ENCODE data around the gene MAGEL2.

MAGEL2 gene

GRCh38 chr15:23670970-23671369 lies 23.3 kb upstream of the MAGEL2 start:
- no peak overlapping the region for H2AFZ ChIP-seq (ENCODE audit: low read depth, low read length)
- no peak overlapping the region for H3K14ac ChIP-seq (ENCODE audit: low read length in 2 of 2)
- no peaks in the 10 kb centered on the region for H3K79me1 ChIP-seq (replicated peaks; ENCODE audit: low read length, poor library complexity, severe bottlenecking)
- no peaks in the 10 kb centered on the region for H3K27me3 ChIP-seq (ENCODE audit: control insufficient read depth in 1 of 2, insufficient read depth in 1 of 2, low read length in 2 of 2)
- no peak for DNase-seq
- H3K23ac ChIP-seq (ENCODE audit: low read length in 2 of 2), result no peak overlapping the region
- no peak overlapping the region for H3K18ac ChIP-seq (ENCODE audit: low read depth in 1 of 2, low read length in 2 of 2)
- no peaks in the 10 kb centered on the region for H3K36me3 ChIP-seq (ENCODE audit: control insufficient read depth in 1 of 2, insufficient read depth in 2 of 2, low read depth in 1 of 2, low read length in 2 of 2)
- 89% methylated on average over 1 of the region's 1 CpG for WGBS
- H3K9me3 ChIP-seq (ENCODE audit: control insufficient read depth, low read length), result no peaks in the 10 kb centered on the region
- H3K4me1 ChIP-seq (ENCODE audit: control insufficient read depth, insufficient read depth, low read depth, low read length), result no peaks in the 10 kb centered on the region
- H3K27ac ChIP-seq (ENCODE audit: low read length, poor library complexity, severe bottlenecking), result no peak overlapping the region
- H2BK5ac ChIP-seq (ENCODE audit: low read depth, low read length, poor library complexity, severe bottlenecking), result no peak overlapping the region
- H2BK120ac ChIP-seq (ENCODE audit: low read depth, low read length), result no peak overlapping the region
- no peak overlapping the region for H3K9ac ChIP-seq (ENCODE audit: low read length)
- no peak overlapping the region for H2BK12ac ChIP-seq (ENCODE audit: low read length in 2 of 2)
- no peak overlapping the region for H2AK5ac ChIP-seq (ENCODE audit: low read length, severe bottlenecking)
- H4K8ac ChIP-seq (ENCODE audit: low read length), result no peak overlapping the region
- no peak overlapping the region for H2BK15ac ChIP-seq (ENCODE audit: low read depth, poor library complexity, severe bottlenecking)
- no peak overlapping the region for H3K4me3 ChIP-seq (ENCODE audit: insufficient read depth in 1 of 2, low read depth in 1 of 2, low read length in 2 of 2)
- no peak overlapping the region for H3K4ac ChIP-seq (ENCODE audit: low read depth in 1 of 2, low read length in 2 of 2)
- H3K4me2 ChIP-seq (ENCODE audit: low read length, poor library complexity, severe bottlenecking), result no peak overlapping the region
- H4K91ac ChIP-seq (ENCODE audit: low read length), result no peak overlapping the region

- H3K36me3 ChIP-seq (ENCODE audit: control insufficient read depth in 1 of 2, insufficient read depth in 2 of 2, low read depth in 1 of 2, low read length in 2 of 2), result no peaks in the 10 kb centered on the region
- no peaks in the 10 kb centered on the region for H3K79me1 ChIP-seq (replicated peaks; ENCODE audit: low read length, poor library complexity, severe bottlenecking)
- no peak overlapping the region for H3K9ac ChIP-seq (ENCODE audit: low read length)
- H3K4me2 ChIP-seq (ENCODE audit: low read length, poor library complexity, severe bottlenecking), result no peak overlapping the region
- no peak overlapping the region for H2BK5ac ChIP-seq (ENCODE audit: low read depth, low read length, poor library complexity, severe bottlenecking)
- no peak overlapping the region for H3K4ac ChIP-seq (ENCODE audit: low read depth in 1 of 2, low read length in 2 of 2)
- no peak overlapping the region for H2AFZ ChIP-seq (ENCODE audit: low read depth, low read length)
- no peak overlapping the region for H3K14ac ChIP-seq (ENCODE audit: low read length in 2 of 2)
- H3K4me1 ChIP-seq (ENCODE audit: control insufficient read depth, insufficient read depth, low read depth, low read length), result no peaks in the 10 kb centered on the region
- no peak overlapping the region for H3K18ac ChIP-seq (ENCODE audit: low read depth in 1 of 2, low read length in 2 of 2)
- H3K9me3 ChIP-seq (ENCODE audit: control insufficient read depth, low read length), result no peaks in the 10 kb centered on the region
- H2BK12ac ChIP-seq (ENCODE audit: low read length in 2 of 2), result no peak overlapping the region
- H3K27ac ChIP-seq (ENCODE audit: low read length, poor library complexity, severe bottlenecking), result no peak overlapping the region
- no peak overlapping the region for H4K8ac ChIP-seq (ENCODE audit: low read length)
- no peak overlapping the region for H3K23ac ChIP-seq (ENCODE audit: low read length in 2 of 2)
- H3K27me3 ChIP-seq (ENCODE audit: control insufficient read depth in 1 of 2, insufficient read depth in 1 of 2, low read length in 2 of 2), result peaks cover 0 to 10% of the 10 kb centered on the region in 2 experiments
- 85% methylated on average over 1 of the region's 2 CpGs for WGBS
- H3K4me3 ChIP-seq (ENCODE audit: insufficient read depth in 1 of 2, low read depth in 1 of 2, low read length in 2 of 2), result no peak overlapping the region
- no peak overlapping the region for H4K91ac ChIP-seq (ENCODE audit: low read length)
- DNase-seq, result no peak
- no peak overlapping the region for H2AK5ac ChIP-seq (ENCODE audit: low read length, severe bottlenecking)
- no peak overlapping the region for H2BK120ac ChIP-seq (ENCODE audit: low read depth, low read length)
- no peak overlapping the region for H2BK15ac ChIP-seq (ENCODE audit: low read depth, poor library complexity, severe bottlenecking)
Observed at GRCh38 chr15:23663232-23663631, 15.6 kb upstream of the MAGEL2 start.

- Histone ChIP-seq H2BK12ac (ENCODE audit: low read length in 2 of 2) (no peak overlapping the region), H3K9me3 (ENCODE audit: control insufficient read depth, low read length) (no peaks in the 10 kb centered on the region), H3K9ac (ENCODE audit: low read length) (no peak overlapping the region), H2BK120ac (ENCODE audit: low read depth, low read length) (no peak overlapping the region), H3K79me1 (replicated peaks; ENCODE audit: low read length, poor library complexity, severe bottlenecking) (no peaks in the 10 kb centered on the region), H2BK15ac (ENCODE audit: low read depth, poor library complexity, severe bottlenecking) (no peak overlapping the region), H4K8ac (ENCODE audit: low read length) (no peak overlapping the region), H2AK5ac (ENCODE audit: low read length, severe bottlenecking) (no peak overlapping the region), H3K27me3 (ENCODE audit: control insufficient read depth in 1 of 2, insufficient read depth in 1 of 2, low read length in 2 of 2) (peaks cover 14 to 31% of the 10 kb centered on the region in 2 experiments), H3K36me3 (ENCODE audit: control insufficient read depth in 1 of 2, insufficient read depth in 2 of 2, low read depth in 1 of 2, low read length in 2 of 2) (no peaks in the 10 kb centered on the region), H4K91ac (ENCODE audit: low read length) (no peak overlapping the region), H3K4me3 (ENCODE audit: insufficient read depth in 1 of 2, low read depth in 1 of 2, low read length in 2 of 2) (no peak overlapping the region), H3K4me2 (ENCODE audit: low read length, poor library complexity, severe bottlenecking) (no peak overlapping the region), H2BK5ac (ENCODE audit: low read depth, low read length, poor library complexity, severe bottlenecking) (no peak overlapping the region), H3K4me1 (ENCODE audit: control insufficient read depth, insufficient read depth, low read depth, low read length) (no peaks in the 10 kb centered on the region), H3K18ac (ENCODE audit: low read depth in 1 of 2, low read length in 2 of 2) (no peak overlapping the region), H3K4ac (ENCODE audit: low read depth in 1 of 2, low read length in 2 of 2) (no peak overlapping the region), H2AFZ (ENCODE audit: low read depth, low read length) (no peak overlapping the region), H3K27ac (ENCODE audit: low read length, poor library complexity, severe bottlenecking) (no peak overlapping the region), H3K14ac (ENCODE audit: low read length in 2 of 2) (no peak overlapping the region), H3K23ac (ENCODE audit: low read length in 2 of 2) (no peak overlapping the region)
- WGBS, result 39% methylated on average over 6 of the region's 6 CpGs
- DNase-seq, result peak; percentile 6
Observed at GRCh38 chr15:23648920-23649515, 1.4 kb upstream of the MAGEL2 start.

GRCh38 chr15:23647001-23647295 lies 719 bp downstream of the MAGEL2 start:
- Histone ChIP-seq H3K9ac (ENCODE audit: low read length) (no peak overlapping the region), H2BK5ac (ENCODE audit: low read depth, low read length, poor library complexity, severe bottlenecking) (no peak overlapping the region), H3K79me1 (replicated peaks; ENCODE audit: low read length, poor library complexity, severe bottlenecking) (no peaks in the 10 kb centered on the region), H3K23ac (ENCODE audit: low read length in 2 of 2) (no peak overlapping the region), H2AK5ac (ENCODE audit: low read length, severe bottlenecking) (no peak overlapping the region), H3K4me1 (ENCODE audit: control insufficient read depth, insufficient read depth, low read depth, low read length) (no peaks in the 10 kb centered on the region), H2AFZ (ENCODE audit: low read depth, low read length) (no peak overlapping the region), H3K4me3 (ENCODE audit: insufficient read depth in 1 of 2, low read depth in 1 of 2, low read length in 2 of 2) (no peak overlapping the region), H3K27ac (ENCODE audit: low read length, poor library complexity, severe bottlenecking) (no peak overlapping the region), H3K9me3 (ENCODE audit: control insufficient read depth, low read length) (no peaks in the 10 kb centered on the region), H2BK15ac (ENCODE audit: low read depth, poor library complexity, severe bottlenecking) (no peak overlapping the region), H3K4ac (ENCODE audit: low read depth in 1 of 2, low read length in 2 of 2) (no peak overlapping the region), H4K8ac (ENCODE audit: low read length) (no peak overlapping the region), H3K18ac (ENCODE audit: low read depth in 1 of 2, low read length in 2 of 2) (no peak overlapping the region), H2BK12ac (ENCODE audit: low read length in 2 of 2) (no peak overlapping the region), H3K36me3 (ENCODE audit: control insufficient read depth in 1 of 2, insufficient read depth in 2 of 2, low read depth in 1 of 2, low read length in 2 of 2) (no peaks in the 10 kb centered on the region), H3K27me3 (ENCODE audit: control insufficient read depth in 1 of 2, insufficient read depth in 1 of 2, low read length in 2 of 2) (peaks cover 14 to 34% of the 10 kb centered on the region in 2 experiments), H3K14ac (ENCODE audit: low read length in 2 of 2) (no peak overlapping the region), H3K4me2 (ENCODE audit: low read length, poor library complexity, severe bottlenecking) (no peak overlapping the region), H4K91ac (ENCODE audit: low read length) (peak overlapping the region; percentile 9), H2BK120ac (ENCODE audit: low read depth, low read length) (no peak overlapping the region)
- DNase-seq, result no peak
- 58% methylated on average over 17 of the region's 17 CpGs for WGBS
